Osteocyte (in vitro differentiated cells): ENCODE data around the gene INO80B. TPM values are rescaled to one million over a fixed set of nuclear protein-coding genes. Genes with fewer than 3 reads are reported as not detected.
A peak's percentile ranks its signal among the peaks of the same experiment; 100 is the strongest.

ENCODE experiments used
- DNase-seq: peaks from one replicate; pipeline ENCODE4 v3.0.0; 2021; ENCODE audit warnings: mixed read lengths; ENCODE audit not compliant: unreplicated experiment; ENCODE audit errors: extremely low spot score
- H3K27ac Mint-ChIP-seq: one replicate; pipeline ENCODE4 v1.8.0; 2021; ENCODE audit warnings: mild to moderate bottlenecking, mixed read lengths; ENCODE audit not compliant: unreplicated experiment
- H3K27me3 Mint-ChIP-seq: one replicate; pipeline ENCODE4 v1.8.0; 2021; ENCODE audit warnings: mixed read lengths; ENCODE audit not compliant: unreplicated experiment
- H3K36me3 Mint-ChIP-seq: one replicate; pipeline ENCODE4 v1.8.0; 2021; ENCODE audit warnings: mixed read lengths; ENCODE audit not compliant: unreplicated experiment
- H3K4me1 Mint-ChIP-seq: one replicate; pipeline ENCODE4 v1.8.0; 2021; ENCODE audit warnings: mixed read lengths; ENCODE audit not compliant: unreplicated experiment
- H3K4me3 Mint-ChIP-seq: one replicate; pipeline ENCODE4 v1.8.0; 2021; ENCODE audit warnings: mild to moderate bottlenecking, moderate library complexity, mixed read lengths; ENCODE audit not compliant: unreplicated experiment
- H3K9me3 Mint-ChIP-seq: one replicate; pipeline ENCODE4 v1.8.0; 2021; ENCODE audit warnings: mixed read lengths; ENCODE audit not compliant: unreplicated experiment
- total RNA-seq: library from RNA; stranded (reverse); gene quantifications from 2 replicates; pipeline ENCODE4 v1.2.1, GENCODE V29; 2021
- TF ChIP-seq, protein P1 (sequence below): fragments of 200-600 bp; sonication (generic); IDR thresholded peaks from 2 replicates; pipeline ENCODE4 v1.5.0; 2021; ENCODE audit warnings: antibody characterized with exemption, mild to moderate bottlenecking, moderate library complexity

Gene INO80B
- total RNA-seq, 1 donor from 2014 or later: 41.9 TPM

DNA sequence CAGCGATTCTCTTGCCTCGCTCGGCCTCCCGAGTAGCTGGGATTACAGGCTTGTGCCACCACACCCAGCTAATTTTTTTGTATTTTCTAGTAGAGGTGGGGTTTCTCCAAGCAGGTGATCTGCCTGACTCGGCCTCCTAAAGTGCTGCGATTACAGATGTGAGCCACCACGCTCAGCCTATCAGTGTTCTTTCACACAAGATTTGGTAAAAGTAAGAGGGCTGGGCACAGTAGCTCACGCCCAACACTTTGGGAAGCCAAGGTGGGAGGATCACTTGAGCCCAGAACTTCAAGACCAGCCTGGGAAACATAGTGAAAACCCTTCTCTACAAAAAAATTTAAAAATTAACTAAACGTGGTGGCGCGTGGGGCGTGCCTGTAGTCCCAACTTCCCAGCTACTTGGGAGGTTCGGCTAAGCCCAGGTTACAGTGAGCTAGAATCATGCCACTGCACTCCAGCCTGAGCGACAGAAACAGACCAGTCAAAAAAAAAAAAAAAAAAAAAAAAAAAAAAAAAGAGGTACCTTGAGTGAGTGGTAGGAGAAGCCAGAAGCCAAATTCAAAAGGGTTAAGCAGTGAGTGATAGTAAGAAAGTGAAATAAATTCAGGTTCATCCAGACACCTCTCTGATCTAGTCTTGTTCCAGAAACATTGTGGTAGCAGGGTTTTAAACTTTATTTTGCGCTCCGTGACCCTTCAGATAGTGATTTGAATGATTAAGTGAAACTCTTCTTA lies 16.6 kb downstream of the INO80B start:
- Mint-ChIP-seq H3K27me3 (no peaks in the 10 kb centered on the region), H3K9me3 (no peaks in the 10 kb centered on the region), H3K4me3 (peak overlapping the region; percentile 96), H3K4me1 (peaks cover 25% of the 10 kb centered on the region), H3K36me3 (peaks cover 10% of the 10 kb centered on the region), H3K27ac (peak overlapping the region; percentile 98)
- TF ChIP-seq, protein P1, sequence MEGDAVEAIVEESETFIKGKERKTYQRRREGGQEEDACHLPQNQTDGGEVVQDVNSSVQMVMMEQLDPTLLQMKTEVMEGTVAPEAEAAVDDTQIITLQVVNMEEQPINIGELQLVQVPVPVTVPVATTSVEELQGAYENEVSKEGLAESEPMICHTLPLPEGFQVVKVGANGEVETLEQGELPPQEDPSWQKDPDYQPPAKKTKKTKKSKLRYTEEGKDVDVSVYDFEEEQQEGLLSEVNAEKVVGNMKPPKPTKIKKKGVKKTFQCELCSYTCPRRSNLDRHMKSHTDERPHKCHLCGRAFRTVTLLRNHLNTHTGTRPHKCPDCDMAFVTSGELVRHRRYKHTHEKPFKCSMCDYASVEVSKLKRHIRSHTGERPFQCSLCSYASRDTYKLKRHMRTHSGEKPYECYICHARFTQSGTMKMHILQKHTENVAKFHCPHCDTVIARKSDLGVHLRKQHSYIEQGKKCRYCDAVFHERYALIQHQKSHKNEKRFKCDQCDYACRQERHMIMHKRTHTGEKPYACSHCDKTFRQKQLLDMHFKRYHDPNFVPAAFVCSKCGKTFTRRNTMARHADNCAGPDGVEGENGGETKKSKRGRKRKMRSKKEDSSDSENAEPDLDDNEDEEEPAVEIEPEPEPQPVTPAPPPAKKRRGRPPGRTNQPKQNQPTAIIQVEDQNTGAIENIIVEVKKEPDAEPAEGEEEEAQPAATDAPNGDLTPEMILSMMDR: no peak
- DNase-seq: no peak

DNA sequence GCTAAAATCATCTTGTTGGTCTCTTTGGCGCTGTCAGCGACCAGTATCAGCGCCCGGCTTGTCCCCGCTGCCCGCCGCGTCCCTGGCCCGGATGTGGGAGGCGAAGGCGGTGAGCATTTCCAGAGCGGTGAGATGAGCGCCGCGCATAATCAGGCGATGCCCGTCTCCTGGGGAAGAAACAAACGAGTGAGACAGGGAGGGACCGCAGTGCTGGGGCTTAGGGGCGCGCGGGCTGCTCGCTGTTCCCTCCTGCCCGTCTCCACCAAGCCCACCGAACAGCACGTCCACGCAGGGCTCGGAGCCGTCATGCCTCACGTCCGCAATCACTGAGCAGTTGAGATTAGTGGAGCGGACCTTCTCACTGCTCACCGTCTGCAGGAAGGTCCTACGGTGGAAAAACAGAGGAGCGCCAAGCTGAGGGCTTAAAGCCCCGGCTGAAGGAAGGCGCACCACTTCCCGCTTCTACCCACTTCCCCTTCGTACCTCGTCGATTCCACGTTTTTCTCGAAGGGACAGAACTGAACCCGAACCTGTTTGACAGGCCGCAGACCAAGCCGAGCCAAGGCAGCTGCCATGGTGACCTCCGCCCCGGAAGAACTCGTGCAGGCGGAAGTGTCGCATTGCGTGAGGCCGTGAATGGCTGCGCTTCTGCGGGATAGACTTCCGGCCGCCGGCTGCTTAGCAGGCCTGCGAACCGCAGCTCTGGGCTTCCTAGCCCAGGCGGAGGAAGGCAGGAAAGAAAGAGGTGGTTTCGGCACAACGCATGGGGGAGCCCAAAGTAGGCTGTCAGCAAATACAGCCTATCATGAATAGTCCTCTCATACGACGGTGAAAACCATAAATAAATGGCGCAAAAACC lies 17.4 kb downstream of the INO80B start, which contains the start of gene MRPL53:
MRPL53 (minus strand) TSS at position 595 of the 859 bp plus-strand sequence; CDS start at position 575, 20 bp downstream.
- H3K4me3 Mint-ChIP-seq: peak within 1 kb of the TSS; percentile 96
- H3K27me3 Mint-ChIP-seq: no peaks in the 10 kb centered on the region
- peak within 1 kb of the TSS; percentile 98 for H3K27ac Mint-ChIP-seq
- peaks cover 24% of the 10 kb centered on the region for H3K4me1 Mint-ChIP-seq
- DNase-seq: peak; percentile 97
- H3K9me3 Mint-ChIP-seq: no peaks in the 10 kb centered on the region
- H3K36me3 Mint-ChIP-seq: peaks cover 10% of the 10 kb centered on the region
- TF ChIP-seq, protein P1: no peak

- peak overlapping the region; percentile 96 for H3K4me3 Mint-ChIP-seq
- H3K9me3 Mint-ChIP-seq: no peaks in the 10 kb centered on the region
- H3K4me1 Mint-ChIP-seq: peaks cover 24% of the 10 kb centered on the region
- H3K36me3 Mint-ChIP-seq: peaks cover 10% of the 10 kb centered on the region
- no peak for DNase-seq
- peak overlapping the region; percentile 98 for H3K27ac Mint-ChIP-seq
- TF ChIP-seq, protein P1: no peak
- no peaks in the 10 kb centered on the region for H3K27me3 Mint-ChIP-seq
These were observed 18.0 kb downstream of the INO80B start for GRCh38 chr2:74472945-74473258.

DNA sequence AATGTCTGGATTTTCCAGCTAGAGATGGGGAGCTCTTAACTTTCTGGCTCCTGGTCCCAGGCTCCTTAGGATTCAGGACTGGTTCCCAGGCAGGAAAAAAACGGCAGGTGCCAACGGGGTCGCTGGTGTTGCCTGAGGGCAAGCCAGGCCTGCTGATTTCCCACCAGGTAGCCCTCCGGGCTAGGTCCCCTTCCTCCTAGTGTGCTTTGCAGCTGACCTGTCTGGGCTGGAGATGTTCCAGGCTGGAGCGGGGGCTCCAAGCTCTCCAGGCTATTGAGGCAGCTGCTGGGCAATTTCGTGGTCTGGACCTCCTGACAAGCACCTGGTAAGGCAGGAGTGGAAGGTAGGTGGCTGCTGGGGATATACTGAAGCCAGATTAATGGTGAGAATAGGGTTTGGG lies 19.6 kb downstream of the INO80B start:
- Mint-ChIP-seq H3K4me3 (peak overlapping the region; percentile 50), H3K27ac (no peak overlapping the region), H3K36me3 (peaks cover 15% of the 10 kb centered on the region), H3K4me1 (peaks cover 27% of the 10 kb centered on the region), H3K9me3 (no peaks in the 10 kb centered on the region), H3K27me3 (no peaks in the 10 kb centered on the region)
- DNase-seq: no peak
- TF ChIP-seq, protein P1: no peak

DNA sequence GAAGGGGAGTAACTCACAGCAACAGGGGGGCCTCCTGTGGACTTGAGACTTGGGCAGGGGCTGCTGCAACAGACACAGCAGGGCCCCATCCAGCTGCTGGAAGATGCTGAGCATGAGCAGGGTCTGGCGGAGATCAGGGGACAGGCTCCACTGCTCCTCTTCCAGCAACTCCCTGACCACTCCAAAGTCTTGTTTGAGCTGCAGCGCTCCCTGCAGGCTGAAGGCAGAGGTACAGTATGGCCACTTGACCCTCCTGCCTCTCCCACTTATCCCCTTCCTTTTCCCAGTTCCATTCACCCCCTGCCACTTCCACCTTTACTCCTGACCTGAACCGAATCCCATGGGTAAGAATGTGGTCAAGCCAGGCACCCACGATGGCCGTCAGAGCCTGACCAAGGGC lies 20.0 kb downstream of the INO80B start:
- Mint-ChIP-seq H3K4me3 (no peak overlapping the region), H3K4me1 (peaks cover 27% of the 10 kb centered on the region), H3K36me3 (peaks cover 19% of the 10 kb centered on the region), H3K27me3 (no peaks in the 10 kb centered on the region), H3K27ac (no peak overlapping the region), H3K9me3 (no peaks in the 10 kb centered on the region)
- TF ChIP-seq, protein P1: peak; percentile 27
- DNase-seq: no peak
